Immature natural killer cell (primary cell): ENCODE measurements around the gene IVNS1ABP. TPM values are rescaled to one million over a fixed set of nuclear protein-coding genes. Genes with fewer than 3 reads are reported as not detected.

Experiments used
- DNase-seq, 3 donors: peaks; one replicate each; pipeline ENCODE4 v3.0.0; 2022; ENCODE audit warnings: mixed read lengths in 1 of 3
- H3K27ac Mint-ChIP-seq, 6 donors: one replicate each; pipeline ENCODE4 v1.8.0; 2020; ENCODE audit warnings: mixed read lengths in 6 of 6, mild to moderate bottlenecking in 5 of 6, inconsistent platforms in 4 of 6, moderate library complexity in 3 of 6
- H3K27me3 Mint-ChIP-seq, 3 donors: one replicate each; pipeline ENCODE4 v1.8.0; 2020 to 2021; ENCODE audit warnings: low read depth in 3 of 3, mild to moderate bottlenecking in 3 of 3, mixed read lengths in 3 of 3, moderate library complexity in 3 of 3, inconsistent platforms in 1 of 3
- H3K36me3 Mint-ChIP-seq, 3 donors: one replicate each; pipeline ENCODE4 v1.8.0; 2020; ENCODE audit warnings: mixed read lengths in 3 of 3, inconsistent platforms in 2 of 3, mild to moderate bottlenecking in 2 of 3
- H3K4me1 Mint-ChIP-seq, 2 donors: one replicate each; pipeline ENCODE4 v1.8.0; 2020; ENCODE audit warnings: inconsistent platforms in 2 of 2, mild to moderate bottlenecking in 2 of 2, mixed read lengths in 2 of 2, moderate library complexity in 1 of 2
- H3K4me3 Mint-ChIP-seq, 5 donors: one replicate each; pipeline ENCODE4 v1.8.0; 2020; ENCODE audit warnings: mild to moderate bottlenecking in 5 of 5, mixed read lengths in 5 of 5, inconsistent platforms in 3 of 5, moderate library complexity in 3 of 5
- H3K9me3 Mint-ChIP-seq, 6 donors: one replicate each; pipeline ENCODE4 v1.8.0; 2020; ENCODE audit warnings: mild to moderate bottlenecking in 6 of 6, mixed read lengths in 6 of 6, inconsistent platforms in 4 of 6, moderate library complexity in 3 of 6
- polyA plus RNA-seq, 3 donors: library from polyadenylated mRNA; unstranded; fragments of 300-500 nt; fragmentation: Illumina TruSeq; gene quantifications; one replicate each; pipeline ENCODE4 v1.2.3, GENCODE V29; 2021

IVNS1ABP gene
- polyA plus RNA-seq, 3 donors from 2014 or later: 68.6 to 146 (median 110) TPM

GRCh38 chr1:185300152-185300551 lies 16.9 kb downstream of the IVNS1ABP start:
- Mint-ChIP-seq H3K4me3 (no peak overlapping the region), H3K27me3 (peaks cover 0 to 2% (median 0%) of the 10 kb centered on the region in 3 donors), H3K9me3 (no peaks in the 10 kb centered on the region), H3K27ac (no peak overlapping the region), H3K36me3 (peaks cover 40 to 73% (median 42%) of the 10 kb centered on the region in 3 donors), H3K4me1 (peaks cover 0 to 59% of the 10 kb centered on the region in 2 donors)
- DNase-seq: no peak

DNA sequence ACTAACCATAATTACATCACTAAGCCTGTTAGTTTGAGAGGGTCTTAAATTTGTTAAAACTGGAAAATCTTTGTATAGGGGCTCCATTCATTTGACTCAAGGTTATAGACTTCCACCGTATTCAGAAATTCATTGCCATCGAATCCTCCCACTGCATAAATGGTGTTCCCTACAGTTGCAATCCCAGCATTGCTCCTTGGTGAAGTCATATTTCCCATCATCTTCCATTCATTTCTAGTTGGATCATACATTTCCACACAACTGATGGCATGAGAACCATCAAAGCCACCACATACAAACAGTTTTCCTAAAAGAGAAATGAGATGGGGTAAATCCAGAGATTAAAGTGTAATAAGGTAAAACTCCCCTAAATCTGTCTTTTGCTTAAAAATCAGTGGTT lies 19.1 kb downstream of the IVNS1ABP start:
- DNase-seq: no peak
- Mint-ChIP-seq H3K27ac (peak overlapping the region in 4 of 6 donors; percentile 50 to 65 (median 60)), H3K9me3 (no peaks in the 10 kb centered on the region), H3K36me3 (peaks cover 40 to 65% (median 41%) of the 10 kb centered on the region in 3 donors), H3K4me3 (no peak overlapping the region), H3K27me3 (peaks cover 0 to 2% (median 0%) of the 10 kb centered on the region in 3 donors), H3K4me1 (peaks cover 0 to 63% of the 10 kb centered on the region in 2 donors)

DNA sequence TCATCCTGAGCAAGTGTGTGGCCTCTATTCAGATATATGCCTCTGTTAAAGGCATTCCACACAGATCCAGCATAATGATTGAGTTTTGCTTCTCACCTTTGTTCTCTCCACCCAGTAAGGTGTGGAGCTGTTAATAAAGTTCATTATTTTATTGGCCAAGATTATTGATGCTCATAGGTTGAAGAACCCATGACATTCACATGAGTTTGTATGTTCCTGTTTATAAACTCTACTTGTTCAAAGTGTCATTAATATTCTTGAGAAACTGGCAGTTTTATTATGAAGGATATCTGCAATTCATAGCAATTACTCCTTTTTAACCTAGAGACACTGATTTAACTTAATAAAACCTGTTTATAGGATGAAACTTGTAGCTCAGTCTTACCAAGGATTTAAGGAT lies 22.0 kb downstream of the IVNS1ABP start:
- H3K36me3 Mint-ChIP-seq: peaks cover 35 to 47% (median 45%) of the 10 kb centered on the region in 3 donors
- H3K4me1 Mint-ChIP-seq: peaks cover 3 to 72% of the 10 kb centered on the region in 2 donors
- H3K4me3 Mint-ChIP-seq: no peak overlapping the region
- no peak for DNase-seq
- H3K27ac Mint-ChIP-seq: peak overlapping the region in 5 of 6 donors; percentile 1 to 73 (median 40)
- no peaks in the 10 kb centered on the region for H3K9me3 Mint-ChIP-seq
- peaks cover 0 to 4% (median 0%) of the 10 kb centered on the region in 3 donors for H3K27me3 Mint-ChIP-seq

DNA sequence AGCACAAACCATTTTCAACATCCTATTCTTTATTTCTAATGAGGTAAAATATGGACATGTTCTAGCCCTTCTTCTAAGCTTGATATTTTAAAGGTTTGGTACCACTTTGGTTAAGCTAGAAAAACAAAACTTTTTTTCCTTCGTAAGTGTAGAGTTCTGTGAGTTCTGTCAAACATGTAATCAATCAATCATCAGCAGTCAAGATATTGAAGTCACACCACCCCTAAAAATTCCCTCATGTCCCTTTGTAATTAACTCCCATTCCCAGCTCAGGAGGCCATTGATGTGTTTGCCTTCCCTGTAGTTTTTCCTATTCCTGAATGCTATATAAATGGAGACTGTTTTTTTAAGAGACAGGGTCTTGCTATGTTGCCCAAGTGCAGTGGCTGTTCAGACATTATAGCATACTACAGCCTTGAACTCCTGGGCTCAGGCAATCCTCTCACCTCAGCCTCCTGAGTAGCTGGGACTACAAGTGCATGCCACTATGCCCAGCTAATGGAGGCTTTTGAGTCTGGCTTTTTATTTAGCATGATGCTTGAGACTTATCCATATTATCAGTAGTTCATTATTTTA lies 23.0 kb downstream of the IVNS1ABP start:
- Mint-ChIP-seq H3K27ac (peak overlapping the region in 5 of 6 donors; percentile 7 to 83 (median 79)), H3K4me1 (peaks cover 3 to 72% of the 10 kb centered on the region in 2 donors), H3K36me3 (peaks cover 33 to 48% (median 44%) of the 10 kb centered on the region in 3 donors), H3K9me3 (no peaks in the 10 kb centered on the region), H3K27me3 (peaks cover 0 to 4% (median 0%) of the 10 kb centered on the region in 3 donors), H3K4me3 (no peak overlapping the region)
- no peak for DNase-seq

- Mint-ChIP-seq H3K36me3 (peaks cover 24 to 40% (median 30%) of the 10 kb centered on the region in 3 donors), H3K9me3 (no peaks in the 10 kb centered on the region), H3K27me3 (peaks cover 0 to 4% (median 0%) of the 10 kb centered on the region in 3 donors), H3K4me1 (peaks cover 4 to 76% of the 10 kb centered on the region in 2 donors), H3K4me3 (no peak overlapping the region), H3K27ac (peak overlapping the region in 3 of 6 donors; percentile 20 to 72 (median 51))
- DNase-seq: no peak
These were observed 24.8 kb downstream of the IVNS1ABP start for GRCh38 chr1:185292237-185292636.

GRCh38 chr1:185291652-185292051 lies 25.4 kb downstream of the IVNS1ABP start:
- no peaks in the 10 kb centered on the region for H3K9me3 Mint-ChIP-seq
- H3K4me3 Mint-ChIP-seq: no peak overlapping the region
- H3K27ac Mint-ChIP-seq: peak overlapping the region in 1 of 6 donors; percentile 20
- H3K36me3 Mint-ChIP-seq: peaks cover 22 to 41% (median 28%) of the 10 kb centered on the region in 3 donors
- H3K27me3 Mint-ChIP-seq: peaks cover 0 to 4% (median 0%) of the 10 kb centered on the region in 3 donors
- peaks cover 4 to 78% of the 10 kb centered on the region in 2 donors for H3K4me1 Mint-ChIP-seq
- no peak for DNase-seq

GRCh38 chr1:185291159-185291558 lies 25.9 kb downstream of the IVNS1ABP start:
- H3K27me3 Mint-ChIP-seq: peaks cover 0 to 4% (median 0%) of the 10 kb centered on the region in 3 donors
- DNase-seq: no peak
- H3K27ac Mint-ChIP-seq: peak overlapping the region in 4 of 6 donors; percentile 31 to 48 (median 32)
- H3K9me3 Mint-ChIP-seq: no peaks in the 10 kb centered on the region
- peaks cover 4 to 78% of the 10 kb centered on the region in 2 donors for H3K4me1 Mint-ChIP-seq
- peaks cover 20 to 44% (median 23%) of the 10 kb centered on the region in 3 donors for H3K36me3 Mint-ChIP-seq
- H3K4me3 Mint-ChIP-seq: no peak overlapping the region

DNA sequence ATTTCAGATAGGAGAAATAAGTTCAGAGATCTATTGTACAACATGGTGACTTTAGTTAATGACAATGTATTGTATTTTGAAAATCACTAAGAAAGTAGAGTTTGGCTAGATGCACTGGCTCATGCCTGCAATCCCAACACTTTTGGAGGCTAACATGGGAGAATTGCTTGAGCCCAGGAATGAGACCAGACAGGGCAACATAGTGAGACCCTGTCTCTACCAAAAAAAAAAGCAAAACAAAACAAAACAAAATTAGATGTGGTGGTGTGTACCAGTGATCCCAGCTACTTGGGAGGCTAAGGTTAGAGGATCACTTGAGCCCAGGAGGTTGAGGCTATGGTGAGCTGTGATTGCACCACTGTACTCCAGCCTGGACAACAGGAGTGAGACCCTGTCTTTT lies 27.2 kb downstream of the IVNS1ABP start:
- Mint-ChIP-seq H3K4me1 (peaks cover 4 to 68% of the 10 kb centered on the region in 2 donors), H3K4me3 (no peak overlapping the region), H3K9me3 (no peaks in the 10 kb centered on the region), H3K36me3 (peaks cover 16 to 35% (median 17%) of the 10 kb centered on the region in 3 donors), H3K27me3 (peaks cover 0 to 4% (median 3%) of the 10 kb centered on the region in 3 donors), H3K27ac (peak overlapping the region in 1 of 6 donors; percentile 54)
- no peak for DNase-seq

DNA sequence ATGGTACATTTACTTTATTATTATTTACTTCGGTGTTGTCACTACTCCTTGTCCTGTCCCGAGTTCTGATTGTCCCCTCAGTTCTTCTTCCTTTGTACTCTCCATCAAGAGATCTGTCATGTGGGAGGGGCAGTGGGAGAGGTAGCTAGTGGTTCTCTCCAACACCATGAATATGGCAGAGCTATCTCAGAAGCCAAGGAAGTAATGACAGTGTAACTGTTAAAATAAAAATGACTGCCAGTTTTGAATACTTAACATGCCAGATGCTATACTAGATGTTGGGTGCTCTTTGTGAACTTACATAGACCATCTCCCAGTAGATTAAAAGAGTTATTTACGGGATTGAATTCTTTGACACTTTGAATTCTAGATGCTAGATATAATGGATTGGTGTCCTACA lies 28.6 kb downstream of the IVNS1ABP start:
- peaks cover 0 to 3% (median 2%) of the 10 kb centered on the region in 3 donors for H3K27me3 Mint-ChIP-seq
- DNase-seq: no peak
- no peak overlapping the region for H3K27ac Mint-ChIP-seq
- H3K36me3 Mint-ChIP-seq: peaks cover 8 to 26% (median 8%) of the 10 kb centered on the region in 3 donors
- no peaks in the 10 kb centered on the region for H3K9me3 Mint-ChIP-seq
- peaks cover 4 to 55% of the 10 kb centered on the region in 2 donors for H3K4me1 Mint-ChIP-seq
- no peak overlapping the region for H3K4me3 Mint-ChIP-seq

DNA sequence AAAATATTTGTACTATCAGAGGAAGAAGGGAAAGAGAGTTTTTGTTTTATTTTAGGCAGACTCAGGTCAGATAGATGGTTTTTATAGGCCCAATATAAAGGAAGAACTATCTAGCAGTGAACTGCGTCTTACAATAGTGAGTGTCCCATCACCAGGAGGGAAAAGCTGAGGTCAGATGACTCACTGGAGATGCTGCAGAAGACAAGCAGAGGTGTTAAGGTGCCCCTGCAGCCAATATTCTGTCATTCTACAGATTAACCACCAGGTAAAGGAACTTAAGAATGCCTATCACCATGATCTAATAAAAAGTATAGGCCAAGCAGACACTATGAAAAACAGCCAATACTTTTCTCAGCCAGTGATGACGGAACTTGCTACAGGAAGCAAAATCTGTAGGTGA lies 29.6 kb downstream of the IVNS1ABP start:
- DNase-seq: no peak
- Mint-ChIP-seq H3K9me3 (no peaks in the 10 kb centered on the region), H3K27ac (peak overlapping the region in 1 of 6 donors; percentile 14), H3K36me3 (peaks cover 8 to 27% (median 8%) of the 10 kb centered on the region in 3 donors), H3K4me3 (no peak overlapping the region), H3K27me3 (peaks cover 0 to 3% (median 2%) of the 10 kb centered on the region in 3 donors), H3K4me1 (peaks cover 3 to 45% of the 10 kb centered on the region in 2 donors)

DNA sequence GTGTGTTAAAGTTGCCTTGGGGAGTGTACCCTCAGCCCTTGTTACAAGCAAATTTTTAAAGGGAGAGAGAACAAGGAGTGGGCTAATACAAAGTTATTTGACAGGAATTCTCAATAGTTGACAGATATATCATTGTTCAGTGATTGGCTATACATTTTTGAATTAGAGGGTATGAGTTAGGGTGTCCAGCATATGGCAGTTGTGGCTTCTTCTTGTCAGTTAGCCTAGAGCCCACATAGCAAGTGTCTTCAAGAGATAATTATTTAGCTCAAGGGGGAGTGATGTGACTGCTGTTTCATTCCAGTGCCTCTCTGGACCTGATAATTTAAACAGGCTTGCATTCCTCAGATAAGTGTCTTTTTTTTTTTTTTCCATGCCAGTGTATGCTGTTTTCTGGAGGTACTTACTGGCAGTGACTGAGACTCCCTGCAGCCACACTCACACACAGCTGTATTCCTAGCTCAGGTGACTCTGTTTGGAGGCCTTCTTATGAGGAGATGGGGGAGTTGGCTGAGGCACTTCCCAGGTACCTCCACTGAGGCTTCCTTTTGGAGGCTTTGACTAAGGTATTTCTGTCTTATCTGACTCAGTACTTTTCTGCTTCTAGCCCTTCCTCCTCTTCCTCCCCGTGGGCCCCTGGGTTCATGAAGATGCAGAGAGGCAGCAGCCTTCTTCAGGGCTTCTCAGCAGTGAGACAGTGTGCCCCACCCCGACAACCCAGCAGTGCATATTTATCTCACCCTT lies 32.3 kb downstream of the IVNS1ABP start:
- Mint-ChIP-seq H3K27ac (peak overlapping the region in 1 of 6 donors; percentile 31), H3K27me3 (peaks cover 0 to 5% (median 0%) of the 10 kb centered on the region in 3 donors)
- no peak for DNase-seq

GRCh38 chr1:185284116-185284515 lies 32.9 kb downstream of the IVNS1ABP start:
- H3K4me3 Mint-ChIP-seq: no peak overlapping the region
- no peak for DNase-seq
- H3K36me3 Mint-ChIP-seq: peaks cover 9 to 17% (median 12%) of the 10 kb centered on the region in 3 donors
- H3K9me3 Mint-ChIP-seq: no peaks in the 10 kb centered on the region
- peaks cover 17 to 45% of the 10 kb centered on the region in 2 donors for H3K4me1 Mint-ChIP-seq
- no peak overlapping the region for H3K27ac Mint-ChIP-seq
- H3K27me3 Mint-ChIP-seq: peaks cover 0 to 5% (median 0%) of the 10 kb centered on the region in 3 donors

More for the DNA sequence above, 32.3 kb downstream of the IVNS1ABP start:
- Mint-ChIP-seq H3K4me3 (no peak overlapping the region), H3K36me3 (peaks cover 12 to 19% (median 15%) of the 10 kb centered on the region in 3 donors), H3K4me1 (peaks cover 17 to 48% of the 10 kb centered on the region in 2 donors), H3K9me3 (no peaks in the 10 kb centered on the region)

GRCh38 chr1:185281245-185281644 lies 35.8 kb downstream of the IVNS1ABP start:
- Mint-ChIP-seq H3K27me3 (peaks cover 0 to 5% (median 0%) of the 10 kb centered on the region in 3 donors), H3K4me3 (peak overlapping the region in 3 of 5 donors; percentile 4 to 50 (median 19)), H3K9me3 (no peaks in the 10 kb centered on the region), H3K27ac (peak overlapping the region in 5 of 6 donors; percentile 49 to 90 (median 78)), H3K4me1 (peaks cover 15 to 25% of the 10 kb centered on the region in 2 donors), H3K36me3 (peaks cover 7 to 14% (median 13%) of the 10 kb centered on the region in 3 donors)
- no peak for DNase-seq

- H3K27ac Mint-ChIP-seq: peak overlapping the region in 3 of 6 donors; percentile 32 to 80 (median 49)
- H3K4me1 Mint-ChIP-seq: peaks cover 15 to 25% of the 10 kb centered on the region in 2 donors
- H3K4me3 Mint-ChIP-seq: no peak overlapping the region
These were observed 36.5 kb downstream of the IVNS1ABP start for GRCh38 chr1:185280589-185280988.

More at GRCh38 chr1:185280589-185280988, 36.5 kb downstream of the IVNS1ABP start:
- peaks cover 0 to 5% (median 0%) of the 10 kb centered on the region in 3 donors for H3K27me3 Mint-ChIP-seq
- H3K36me3 Mint-ChIP-seq: peaks cover 7 to 14% (median 13%) of the 10 kb centered on the region in 3 donors
- DNase-seq: no peak
- H3K9me3 Mint-ChIP-seq: no peaks in the 10 kb centered on the region
